OCI-LY7 (cell line): ENCODE measurements around the gene MFAP5. TPM values are rescaled to one million over a fixed set of nuclear protein-coding genes. Genes with fewer than 3 reads are reported as not detected.

ENCODE experiments used
- BruUV-seq: library from RNA; stranded (reverse); fragments of 400-500 nt; replicated peaks from 2 replicates; lab custom pipeline; 2021; lab: Mats Ljungman, UMichigan
- CTCF ChIA-PET: fragments of 300-600 bp; sonication (Branson Sonifier 250); formaldehyde crosslinking; loops from one replicate; lab custom pipeline; 2022; ENCODE audit warnings: antibody characterized with exemption; ENCODE audit not compliant: unreplicated experiment; lab: Charles Lee
- POLR2A ChIA-PET: fragments of 300-600 bp; sonication (Branson Sonifier 250); formaldehyde crosslinking; loops from one replicate; lab custom pipeline; 2022; ENCODE audit warnings: antibody characterized with exemption; lab: Charles Lee
- DNase-seq: peaks from one replicate; pipeline ENCODE4 v3.0.0-alpha.2; 2015; ENCODE audit warnings: low spot score
- H2AFZ ChIP-seq: fragments of 200-600 bp; sonication (generic), shearing (Covaris generic); 2 replicates; pipeline ENCODE4 v1.6.1; 2014; ENCODE audit warnings: mild to moderate bottlenecking, antibody characterized with exemption, low read length, moderate library complexity
- H3K27ac ChIP-seq: fragments of 200-600 bp; sonication (generic); 2 replicates; pipeline ENCODE4 v1.5.1; 2014; ENCODE audit warnings: mixed run types, low read depth, mild to moderate bottlenecking, moderate library complexity, low read length, inconsistent platforms; ENCODE audit not compliant: poor library complexity, severe bottlenecking
- H3K36me3 ChIP-seq: fragments of 200-600 bp; sonication (generic); 2 replicates; pipeline ENCODE4 v1.6.1; 2014; ENCODE audit warnings: mild to moderate bottlenecking, antibody characterized with exemption, low read length, moderate library complexity, mixed read lengths; ENCODE audit not compliant: insufficient read depth
- H3K4me1 ChIP-seq: fragments of 200-600 bp; sonication (generic); 2 replicates; pipeline ENCODE4 v1.5.1; 2014; ENCODE audit warnings: mild to moderate bottlenecking, low read length; ENCODE audit not compliant: insufficient read depth, poor library complexity, severe bottlenecking
- H3K4me2 ChIP-seq: fragments of 200-600 bp; sonication (generic); 2 replicates; pipeline ENCODE4 v1.6.1; 2014; ENCODE audit warnings: mild to moderate bottlenecking, low read length
- H3K4me3 ChIP-seq: fragments of 200-600 bp; sonication (generic); 2 replicates; pipeline ENCODE4 v1.5.1; 2014; ENCODE audit warnings: mild to moderate bottlenecking, low read depth, low read length; ENCODE audit not compliant: poor library complexity, severe bottlenecking
- H3K79me2 ChIP-seq: fragments of 200-600 bp; sonication (generic); 2 replicates; pipeline ENCODE4 v1.6.1; 2016; ENCODE audit warnings: low read depth, mild to moderate bottlenecking, low read length, moderate library complexity, mixed read lengths; ENCODE audit not compliant: insufficient read depth
- H3K9me2 ChIP-seq: fragments of 200-600 bp; sonication (generic); 2 replicates; pipeline ENCODE4 v1.6.1; 2016; ENCODE audit warnings: mild to moderate bottlenecking, low read length, mixed read lengths; ENCODE audit not compliant: insufficient read depth
- H3K9me3 ChIP-seq: fragments of 200-600 bp; sonication (generic); 2 replicates; pipeline ENCODE4 v1.6.1; 2014; ENCODE audit warnings: mild to moderate bottlenecking, mixed run types, low read length, mixed read lengths
- H4K20me1 ChIP-seq: fragments of 200-600 bp; sonication (generic); 2 replicates; pipeline ENCODE4 v1.6.1; 2014; ENCODE audit warnings: mild to moderate bottlenecking, antibody characterized with exemption, low read length, moderate library complexity, mixed read lengths; ENCODE audit not compliant: insufficient read depth
- EZH2phosphoT487 ChIP-seq: fragments of 200-600 bp; sonication (generic); IDR thresholded peaks from 2 replicates; pipeline ENCODE4 v1.6.1; 2018; ENCODE audit warnings: low read depth, borderline replicate concordance, mild to moderate bottlenecking, mixed run types, antibody characterized with exemption, low read length, moderate library complexity, mixed read lengths
- intact Hi-C: fragments of 100-400 bp; cut with micrococcal nuclease; formaldehyde crosslinking; loops from one replicate; pipeline ENCODE4 v1.10.0; 2022; ENCODE audit not compliant: unreplicated experiment
- total RNA-seq, 2 experiments: library from RNA; depleted of rRNA in 1 of 2; stranded (reverse); fragments of >200 nt in 1 of 2; shearing (Covaris generic) in 1 of 2; gene quantifications; 2 replicates each; pipeline ENCODE4 v1.2.3, GENCODE V29; 2014 to 2022
- TF ChIP-seq, protein P1 (sequence below): fragments of 200-600 bp; sonication (generic); conservative IDR thresholded peaks from 2 replicates; pipeline ENCODE4 v1.5.1; 2014; ENCODE audit warnings: mild to moderate bottlenecking, antibody characterized with exemption, low read length, moderate library complexity, mixed read lengths

MFAP5 gene
- total RNA-seq, 2 experiments from 2014 or later: not detected

GRCh38 chr12:8655421-8655820, 7.2 kb downstream of the MFAP5 start:
- H2AFZ ChIP-seq: peak overlapping the region; percentile 38; the same call in 1 of the 2 replicates
- no peaks in the 10 kb centered on the region for H3K79me2 ChIP-seq
- no peaks in the 10 kb centered on the region for H3K36me3 ChIP-seq
- no peaks in the 10 kb centered on the region for H4K20me1 ChIP-seq
- H3K9me3 ChIP-seq: no peaks in the 10 kb centered on the region
- H3K9me2 ChIP-seq: no peaks in the 10 kb centered on the region
- H3K4me3 ChIP-seq: no peak overlapping the region
- CTCF ChIA-PET: no interaction called here
- intact Hi-C loops: loop anchor here (5.0 kb wide), 2 partner anchors 113 to 382 kb away; partner anchors contain the start of gene CLEC4E
- DNase-seq: no peak
- H3K27ac ChIP-seq: peak overlapping the region; percentile 27
- peaks cover 37% of the 10 kb centered on the region for H3K4me1 ChIP-seq
- no TSS peak for BruUV-seq
- TF ChIP-seq, protein P1, sequence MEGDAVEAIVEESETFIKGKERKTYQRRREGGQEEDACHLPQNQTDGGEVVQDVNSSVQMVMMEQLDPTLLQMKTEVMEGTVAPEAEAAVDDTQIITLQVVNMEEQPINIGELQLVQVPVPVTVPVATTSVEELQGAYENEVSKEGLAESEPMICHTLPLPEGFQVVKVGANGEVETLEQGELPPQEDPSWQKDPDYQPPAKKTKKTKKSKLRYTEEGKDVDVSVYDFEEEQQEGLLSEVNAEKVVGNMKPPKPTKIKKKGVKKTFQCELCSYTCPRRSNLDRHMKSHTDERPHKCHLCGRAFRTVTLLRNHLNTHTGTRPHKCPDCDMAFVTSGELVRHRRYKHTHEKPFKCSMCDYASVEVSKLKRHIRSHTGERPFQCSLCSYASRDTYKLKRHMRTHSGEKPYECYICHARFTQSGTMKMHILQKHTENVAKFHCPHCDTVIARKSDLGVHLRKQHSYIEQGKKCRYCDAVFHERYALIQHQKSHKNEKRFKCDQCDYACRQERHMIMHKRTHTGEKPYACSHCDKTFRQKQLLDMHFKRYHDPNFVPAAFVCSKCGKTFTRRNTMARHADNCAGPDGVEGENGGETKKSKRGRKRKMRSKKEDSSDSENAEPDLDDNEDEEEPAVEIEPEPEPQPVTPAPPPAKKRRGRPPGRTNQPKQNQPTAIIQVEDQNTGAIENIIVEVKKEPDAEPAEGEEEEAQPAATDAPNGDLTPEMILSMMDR: no peak
- no peak for TF ChIP-seq EZH2phosphoT487
- POLR2A ChIA-PET: interaction anchor here (0.6 to 2.2 kb wide), 13 partner anchors 10 to 336 kb away, joined by 3 to 10 read pairs (median 3); partner anchors contain the start of genes AICDA and CLEC4E
- 0 out of 2 replicates have a peak overlapping the region, but pooled peaks have one; percentile 7 for H3K4me2 ChIP-seq

- peak; percentile 63 for DNase-seq
- TF ChIP-seq, protein P1: no peak
- no peak for TF ChIP-seq EZH2phosphoT487
- no peak overlapping the region for H3K4me3 ChIP-seq
- ChIA-PET CTCF (no interaction called here), POLR2A (interaction anchor here (0.6 to 3.7 kb wide), 10 partner anchors 9 to 264 kb away, joined by 3 to 25 read pairs (median 3); partner anchors contain the start of gene AICDA)
- no peaks in the 10 kb centered on the region for H4K20me1 ChIP-seq
- H3K4me2 ChIP-seq: peak overlapping the region; percentile 35
- peak overlapping the region; percentile 30 for H3K27ac ChIP-seq
- peaks cover 73% of the 10 kb centered on the region for H3K4me1 ChIP-seq
- no peaks in the 10 kb centered on the region for H3K79me2 ChIP-seq
- H2AFZ ChIP-seq: peak overlapping the region; percentile 67; the same call in 1 of the 2 replicates
- H3K9me2 ChIP-seq: no peaks in the 10 kb centered on the region
- no TSS peak for BruUV-seq
- H3K9me3 ChIP-seq: no peaks in the 10 kb centered on the region
- intact Hi-C loops: no loop called here
- H3K36me3 ChIP-seq: no peaks in the 10 kb centered on the region; the same call in 1 of the 2 replicates
These were observed 13.9 kb downstream of the MFAP5 start for GRCh38 chr12:8648576-8649205.

DNA sequence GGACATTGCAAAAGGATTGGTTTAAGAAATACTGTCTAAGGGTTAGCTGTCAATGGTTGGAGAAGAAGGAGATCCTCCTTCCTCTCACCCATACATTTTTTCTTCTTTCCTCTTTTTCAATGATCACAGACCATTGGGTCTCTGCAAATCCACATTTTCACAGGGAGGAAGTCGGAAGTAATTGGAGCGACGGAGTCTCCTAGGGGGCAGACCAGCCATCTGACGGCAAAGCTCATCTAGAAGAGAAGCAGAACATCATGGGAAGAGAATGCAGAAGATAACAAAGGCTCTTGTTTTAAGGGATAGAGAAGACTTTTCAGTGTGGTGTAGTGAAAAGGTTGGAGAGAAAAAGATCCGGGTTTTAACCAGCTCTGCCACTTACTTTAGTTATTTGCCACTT, 14.7 kb downstream of the MFAP5 start:
- no peak overlapping the region for H3K4me3 ChIP-seq
- TF ChIP-seq, protein P1: no peak
- TF ChIP-seq EZH2phosphoT487: no peak
- BruUV-seq: no TSS peak
- peaks cover 74% of the 10 kb centered on the region for H3K4me1 ChIP-seq
- H2AFZ ChIP-seq: no peak overlapping the region; the same call in 1 of the 2 replicates
- DNase-seq: no peak
- H4K20me1 ChIP-seq: no peaks in the 10 kb centered on the region
- no peaks in the 10 kb centered on the region for H3K9me3 ChIP-seq
- peak overlapping the region; percentile 35 for H3K4me2 ChIP-seq
- CTCF ChIA-PET: no interaction called here
- H3K9me2 ChIP-seq: no peaks in the 10 kb centered on the region
- POLR2A ChIA-PET: interaction anchor here (0.9 to 3.7 kb wide), 6 partner anchors 8 to 48 kb away, joined by 3 to 25 read pairs (median 4); partner anchors contain the start of gene AICDA
- H3K79me2 ChIP-seq: no peaks in the 10 kb centered on the region
- intact Hi-C loops: no loop called here
- H3K36me3 ChIP-seq: no peaks in the 10 kb centered on the region; the same call in 1 of the 2 replicates
- H3K27ac ChIP-seq: peak overlapping the region; percentile 30
